ENCODE measurements around the gene TRMT10C.

DNA sequence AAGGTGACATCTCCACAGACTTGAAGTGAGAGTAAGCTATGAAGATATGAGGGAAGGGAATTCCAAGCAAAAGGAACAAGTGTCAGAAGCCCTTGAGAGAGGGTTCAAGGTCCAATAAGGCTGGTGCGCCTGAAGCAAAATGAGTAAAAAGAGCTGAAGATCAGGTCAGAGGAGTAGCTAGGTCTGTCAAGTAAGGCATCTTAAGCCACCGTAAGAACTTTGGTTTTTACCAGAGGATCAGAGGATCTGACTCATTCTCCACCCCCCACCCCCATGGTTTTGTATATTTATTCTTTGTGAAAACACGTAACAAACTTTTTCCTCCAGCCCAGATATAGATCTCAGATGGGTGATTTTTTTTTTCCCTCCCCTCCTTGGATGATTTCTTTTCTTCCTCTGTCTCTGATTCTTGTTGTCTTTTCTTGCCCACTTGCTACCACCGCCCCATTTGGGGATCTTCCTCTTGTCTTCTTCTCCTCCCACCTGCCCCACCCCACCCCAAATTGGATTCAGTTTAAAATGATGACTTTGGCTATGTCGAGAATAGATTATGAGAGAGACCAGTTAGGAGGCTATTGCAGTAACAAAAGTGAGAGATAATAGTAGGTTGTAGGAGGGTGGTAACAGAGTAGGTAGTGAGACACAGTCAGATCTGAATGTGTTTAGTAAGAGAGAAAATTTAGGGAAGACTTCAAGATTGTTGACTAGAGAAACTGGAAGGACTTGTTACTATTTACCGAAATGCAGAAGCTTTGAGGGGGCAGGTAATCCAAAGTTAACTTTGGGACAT is 6.1 kb downstream of the TRMT10C start:
- TF ChIP-seq, protein P1, sequence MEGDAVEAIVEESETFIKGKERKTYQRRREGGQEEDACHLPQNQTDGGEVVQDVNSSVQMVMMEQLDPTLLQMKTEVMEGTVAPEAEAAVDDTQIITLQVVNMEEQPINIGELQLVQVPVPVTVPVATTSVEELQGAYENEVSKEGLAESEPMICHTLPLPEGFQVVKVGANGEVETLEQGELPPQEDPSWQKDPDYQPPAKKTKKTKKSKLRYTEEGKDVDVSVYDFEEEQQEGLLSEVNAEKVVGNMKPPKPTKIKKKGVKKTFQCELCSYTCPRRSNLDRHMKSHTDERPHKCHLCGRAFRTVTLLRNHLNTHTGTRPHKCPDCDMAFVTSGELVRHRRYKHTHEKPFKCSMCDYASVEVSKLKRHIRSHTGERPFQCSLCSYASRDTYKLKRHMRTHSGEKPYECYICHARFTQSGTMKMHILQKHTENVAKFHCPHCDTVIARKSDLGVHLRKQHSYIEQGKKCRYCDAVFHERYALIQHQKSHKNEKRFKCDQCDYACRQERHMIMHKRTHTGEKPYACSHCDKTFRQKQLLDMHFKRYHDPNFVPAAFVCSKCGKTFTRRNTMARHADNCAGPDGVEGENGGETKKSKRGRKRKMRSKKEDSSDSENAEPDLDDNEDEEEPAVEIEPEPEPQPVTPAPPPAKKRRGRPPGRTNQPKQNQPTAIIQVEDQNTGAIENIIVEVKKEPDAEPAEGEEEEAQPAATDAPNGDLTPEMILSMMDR (IDR thresholded peaks at IDR 0.05): no peak
- TF ChIP-seq POLR2A (IDR thresholded peaks at IDR 0.05): no peak

All from breast epithelium (tissue), 3 donors.